Left cardiac atrium (tissue), 4 donors: Measurements from ENCODE around the gene PCDH18. TPM values are rescaled to one million over a fixed set of nuclear protein-coding genes. Genes with fewer than 3 reads are reported as not detected.
"Not testable (repeated sequence)": the region's sequence is repeated elsewhere in the genome, so short reads cannot be mapped to it uniquely, and the experiment has no call there.

Experiments
- ATAC-seq, 2 donors: fragments of 200-7000 bp; cut with Tn5 transposase; one replicate each; pipeline ENCODE4 v1.9.1; 2020; ENCODE audit warnings: mild to moderate bottlenecking in 2 of 2, moderate library complexity in 2 of 2
- DNase-seq: peaks from one replicate; pipeline ENCODE4 v3.0.0-alpha.2; 2020
- intact Hi-C, 2 donors: fragments of 100-400 bp; cut with DNase I; formaldehyde crosslinking; loops; one replicate each; pipeline versions ENCODE4 v1.14.1 to v1.15.1; 2022 to 2023
- long read RNA-seq: library from polyadenylated mRNA; unstranded; transcript quantifications from one replicate; pipeline ENCODE4 v2.0.0, GENCODE V29; 2021
- total RNA-seq, 2 donors: library from RNA; stranded (reverse); fragmentation: NEBNext Ultra II Directional; extraction: Animal tissue kit (Norgen Biotek cat#: 25700); gene quantifications; one replicate each; pipeline ENCODE4 v1.2.1, GENCODE V29; 2021
- donor health status: DM: no; HTN: yes; CAD: no.
- donor health status: DM: no; HTN: yes; CAD: no; lungs with severe emphysema.
- donor health status: DM: yes; HTN: yes; CAD: no.
- donor health status: Dilated cardiomyopathy.

PCDH18 gene
- 10 to 100 TPM in 1 of 2 donors, 1 to 10 TPM in 1; 5.3 to 21.1 TPM for total RNA-seq
- long read RNA-seq, full-length matches to known transcripts = 1 of 1 reads
- long read RNA-seq, partial matches to known transcripts = 0 of 1 reads
- long read RNA-seq, other reads (novel, unspliced or antisense) = 0 of 1 reads

- intact Hi-C loops = no loop called here
- ATAC-seq (peak; percentile 93 to 96), DNase-seq (peak; percentile 86)
These were observed at the start of gene PCDH18 for GRCh38 chr4:137531986-137532868. Gene PCDH18, minus strand, starts transcription at chr4:137532494. Its CDS starts 406 bp downstream, at chr4:137532088.

GRCh38 chr4:137576446-137576845 lies 44.2 kb upstream of the PCDH18 start:
- intact Hi-C loops = no loop called here
- ATAC-seq (no peak), DNase-seq (no peak)

- ATAC-seq (no peak), DNase-seq (no peak)
- intact Hi-C loops = no loop called here
These were observed 40.4 kb upstream of the PCDH18 start for GRCh38 chr4:137572647-137573046.

GRCh38 chr4:137572163-137572562 lies 39.9 kb upstream of the PCDH18 start:
- DNase-seq = no peak
- intact Hi-C loops = no loop called here
- ATAC-seq = no peak

GRCh38 chr4:137559801-137560200 lies 27.5 kb upstream of the PCDH18 start:
- intact Hi-C loops = no loop called here
- DNase-seq (no peak), ATAC-seq (no peak)

GRCh38 chr4:137558951-137559350 lies 26.7 kb upstream of the PCDH18 start:
- DNase-seq (no peak), ATAC-seq (no peak)
- intact Hi-C loops = no loop called here

- ATAC-seq = peak; percentile 93 to 97
- no peak for DNase-seq
- intact Hi-C loops = no loop called here
These were observed 13.2 kb upstream of the PCDH18 start for GRCh38 chr4:137545461-137545861.

GRCh38 chr4:137543648-137544047 lies 11.4 kb upstream of the PCDH18 start:
- intact Hi-C loops = no loop called here
- DNase-seq (no peak), ATAC-seq (no peak)

- ATAC-seq (no peak), DNase-seq (no peak)
- intact Hi-C loops = no loop called here
These were observed 10.9 kb upstream of the PCDH18 start for GRCh38 chr4:137543198-137543597.

- intact Hi-C loops = no loop called here
- ATAC-seq (no peak), DNase-seq (no peak)
These were observed 9.8 kb upstream of the PCDH18 start for GRCh38 chr4:137541876-137542646.

- DNase-seq = no peak
- ATAC-seq = no peak
- intact Hi-C loops = no loop called here
These were observed 8.9 kb upstream of the PCDH18 start for GRCh38 chr4:137541181-137541580.

GRCh38 chr4:137540356-137540755 lies 8.1 kb upstream of the PCDH18 start:
- intact Hi-C loops = no loop called here
- DNase-seq (no peak), ATAC-seq (no peak)

GRCh38 chr4:137538526-137538925 lies 6.2 kb upstream of the PCDH18 start:
- no peak for DNase-seq
- no peak for ATAC-seq
- intact Hi-C loops = no loop called here

- DNase-seq, intact Hi-C loops, ATAC-seq: not testable (repeated sequence)
These were observed 5.5 kb upstream of the PCDH18 start for GRCh38 chr4:137537807-137538206.

GRCh38 chr4:137536789-137537561 lies 4.7 kb upstream of the PCDH18 start:
- intact Hi-C loops = no loop called here
- ATAC-seq = no peak
- DNase-seq = no peak

- DNase-seq = no peak
- intact Hi-C loops = no loop called here
- ATAC-seq = no peak
These were observed 3.4 kb upstream of the PCDH18 start for GRCh38 chr4:137535718-137536117.

GRCh38 chr4:137534516-137534915 lies 2.2 kb upstream of the PCDH18 start:
- no peak for ATAC-seq
- intact Hi-C loops = no loop called here
- no peak for DNase-seq

- intact Hi-C loops = no loop called here
- DNase-seq (no peak), ATAC-seq (no peak)
These were observed 1.6 kb upstream of the PCDH18 start for GRCh38 chr4:137533855-137534254.

GRCh38 chr4:137532869-137533236 lies 559 bp upstream of the PCDH18 start:
- intact Hi-C loops = no loop called here
- no peak for ATAC-seq

More at GRCh38 chr4:137532869-137533236, 559 bp upstream of the PCDH18 start:
- DNase-seq = no peak
